PC-9 (cell line): ENCODE data around the gene ERI3. TPM values are rescaled to one million over a fixed set of nuclear protein-coding genes. Genes with fewer than 3 reads are reported as not detected.

Source experiments
- BruUV-seq: library from RNA; stranded (reverse); fragments of 400-500 nt; replicated peaks from 2 replicates; lab custom pipeline; 2021; lab: Mats Ljungman, UMichigan
- CTCF ChIA-PET: fragments of 300-600 bp; sonication (Branson Sonifier 250); formaldehyde crosslinking; loops from one replicate; lab custom pipeline; 2022; ENCODE audit warnings: antibody characterized with exemption; lab: Charles Lee
- POLR2A ChIA-PET: fragments of 300-600 bp; sonication (Branson Sonifier 250); formaldehyde crosslinking; loops from one replicate; lab custom pipeline; 2022; ENCODE audit warnings: antibody characterized with exemption; ENCODE audit not compliant: unreplicated experiment; lab: Charles Lee
- DNase-seq, 2 experiments: peaks; one replicate each; pipeline versions ENCODE4 v3.0.0 to v3.0.0-alpha.2; 2015 to 2022; ENCODE audit warnings: mixed read lengths in 1 of 2
- H2AFZ ChIP-seq: fragments of 200-600 bp; sonication (generic); 2 replicates; pipeline ENCODE4 v1.8.1; 2017; ENCODE audit warnings: antibody characterized with exemption
- H3F3A ChIP-seq: fragments of 200-600 bp; sonication (generic); 2 replicates; pipeline ENCODE4 v1.8.1; 2017; ENCODE audit warnings: antibody characterized with exemption, mild to moderate bottlenecking, low read depth; ENCODE audit not compliant: insufficient read depth
- H3K27ac ChIP-seq: fragments of 200-600 bp; sonication (generic); 2 replicates; pipeline ENCODE4 v1.6.1; 2016; ENCODE audit warnings: mixed run types
- H3K27me3 ChIP-seq: fragments of 200-600 bp; sonication (generic); 2 replicates; pipeline ENCODE4 v1.6.1; 2016; ENCODE audit warnings: low read depth, mixed run types; ENCODE audit not compliant: insufficient read depth
- H3K36me3 ChIP-seq: fragments of 200-600 bp; sonication (generic); 2 replicates; pipeline ENCODE4 v1.6.1; 2016; ENCODE audit warnings: low read depth, mixed run types
- H3K4me1 ChIP-seq: fragments of 200-600 bp; sonication (generic); replicated peaks from 2 replicates; pipeline ENCODE4 v1.6.1; 2016; ENCODE audit warnings: mixed run types; ENCODE audit not compliant: insufficient read depth
- H3K4me2 ChIP-seq: fragments of 200-600 bp; sonication (generic); 2 replicates; pipeline ENCODE4 v1.6.1; 2017; ENCODE audit warnings: mixed run types
- H3K4me3 ChIP-seq: fragments of 200-600 bp; sonication (generic); 2 replicates; pipeline ENCODE4 v1.6.1; 2016; ENCODE audit warnings: mixed run types
- H3K79me2 ChIP-seq: fragments of 200-600 bp; sonication (generic); 2 replicates; pipeline ENCODE4 v1.6.1; 2017; ENCODE audit warnings: low read depth, mixed run types
- H3K9me2 ChIP-seq: fragments of 200-600 bp; sonication (generic); 2 replicates; pipeline ENCODE4 v1.8.1; 2017; ENCODE audit warnings: mild to moderate bottlenecking; ENCODE audit not compliant: insufficient read depth
- H3K9me3 ChIP-seq: fragments of 200-600 bp; sonication (generic); 2 replicates; pipeline ENCODE4 v1.8.1; 2016; ENCODE audit warnings: low read depth; ENCODE audit not compliant: insufficient read depth
- H4K20me1 ChIP-seq: fragments of 200-600 bp; sonication (generic); 2 replicates; pipeline ENCODE4 v1.8.1; 2017; ENCODE audit not compliant: insufficient read depth
- CTCF ChIP-seq: fragments of 200-600 bp; sonication (generic); conservative IDR thresholded peaks from 2 replicates; pipeline ENCODE4 v1.6.1; 2017; ENCODE audit warnings: mixed run types, antibody characterized with exemption, mild to moderate bottlenecking, moderate library complexity
- EZH2 ChIP-seq: fragments of 200-600 bp; sonication (generic); IDR thresholded peaks from 2 replicates; pipeline ENCODE4 v1.8.0; 2017; ENCODE audit warnings: antibody characterized with exemption, low read depth
- intact Hi-C: fragments of 100-400 bp; cut with micrococcal nuclease; formaldehyde crosslinking; loops from one replicate; pipeline ENCODE4 v1.10.0; 2022; ENCODE audit not compliant: unreplicated experiment
- total RNA-seq: library from RNA; stranded (reverse); gene quantifications from 2 replicates; pipeline ENCODE4 v1.2.3, GENCODE V29; 2021

The ERI3 gene
- total RNA-seq, 1 experiment from 2014 or later, result 120 TPM

- no peak overlapping the region for H3K4me3 ChIP-seq
- H3K9me2 ChIP-seq, result no peaks in the 10 kb centered on the region
- no peaks in the 10 kb centered on the region for H3F3A ChIP-seq
- intact Hi-C loops, result no loop called here
- peaks cover 3% of the 10 kb centered on the region; the same call in 1 of the 2 replicates for H3K9me3 ChIP-seq
- BruUV-seq, result no TSS peak
- peaks cover 19% of the 10 kb centered on the region for H4K20me1 ChIP-seq
- POLR2A ChIA-PET, result no interaction called here
- H3K4me1 ChIP-seq, result no peaks in the 10 kb centered on the region
- no peak for DNase-seq
- H3K4me2 ChIP-seq, result no peak overlapping the region
- no peak overlapping the region for H2AFZ ChIP-seq
- H3K27me3 ChIP-seq, result no peaks in the 10 kb centered on the region
- peaks cover 65% of the 10 kb centered on the region for H3K36me3 ChIP-seq
- H3K27ac ChIP-seq, result no peak overlapping the region
- no peak for TF ChIP-seq CTCF
- no peak for TF ChIP-seq EZH2
- peaks cover 12% of the 10 kb centered on the region; the same call in 1 of the 2 replicates for H3K79me2 ChIP-seq
- CTCF ChIA-PET, result no interaction called here
Observed at GRCh38 chr1:44336668-44337067, 18.4 kb downstream of the ERI3 start.

- POLR2A ChIA-PET, result no interaction called here
- peaks cover 63% of the 10 kb centered on the region for H3K36me3 ChIP-seq
- TF ChIP-seq CTCF (no peak), EZH2 (no peak)
Observed at GRCh38 chr1:44334968-44335367, 20.1 kb downstream of the ERI3 start.

GRCh38 chr1:44333376-44333775 is 21.7 kb downstream of the ERI3 start:
- no peak for DNase-seq
- ChIA-PET CTCF (no interaction called here), POLR2A (no interaction called here)
- Histone ChIP-seq H2AFZ (no peak overlapping the region), H4K20me1 (peaks cover 21% of the 10 kb centered on the region; the same call in 1 of the 2 replicates), H3K9me2 (no peaks in the 10 kb centered on the region), H3K79me2 (0 out of 2 replicates have a peak, but pooled peaks cover 7% of the 10 kb centered on the region), H3F3A (peaks cover 25% of the 10 kb centered on the region), H3K27ac (no peak overlapping the region), H3K4me3 (no peak overlapping the region), H3K4me1 (peaks cover 19% of the 10 kb centered on the region), H3K36me3 (peaks cover 53% of the 10 kb centered on the region), H3K9me3 (peaks cover 2% of the 10 kb centered on the region; the same call in 1 of the 2 replicates), H3K4me2 (no peak overlapping the region), H3K27me3 (no peaks in the 10 kb centered on the region)
- TF ChIP-seq EZH2 (no peak), CTCF (no peak)
- no TSS peak for BruUV-seq
- intact Hi-C loops, result no loop called here

More at GRCh38 chr1:44334968-44335367, 20.1 kb downstream of the ERI3 start:
- BruUV-seq, result no TSS peak
- H2AFZ ChIP-seq, result no peak overlapping the region
- H3K27me3 ChIP-seq, result no peaks in the 10 kb centered on the region
- no peaks in the 10 kb centered on the region for H3K79me2 ChIP-seq
- H3K4me3 ChIP-seq, result no peak overlapping the region
- peaks cover 3% of the 10 kb centered on the region; the same call in 1 of the 2 replicates for H3K9me3 ChIP-seq
- intact Hi-C loops, result no loop called here
- DNase-seq, result no peak
- CTCF ChIA-PET, result no interaction called here
- peaks cover 10% of the 10 kb centered on the region; the same call in 1 of the 2 replicates for H4K20me1 ChIP-seq
- no peaks in the 10 kb centered on the region for H3K9me2 ChIP-seq
- H3K4me1 ChIP-seq, result 0 out of 2 replicates have a peak, but pooled peaks cover 3% of the 10 kb centered on the region
- no peak overlapping the region for H3K27ac ChIP-seq
- no peak overlapping the region for H3K4me2 ChIP-seq
- peaks cover 9% of the 10 kb centered on the region; the same call in 1 of the 2 replicates for H3F3A ChIP-seq
